WERI-Rb-1 (cell line): Measurements from ENCODE around the gene C10orf67.

Source experiments
- DNase-seq: peaks from one replicate; pipeline ENCODE4 v3.0.0-alpha.2; 2020
- H3K27ac ChIP-seq: fragments of 250-450 bp; sonication (Bioruptor Pico); 2 replicates; pipeline ENCODE4 v1.5.1; 2020; ENCODE audit warnings: mild to moderate bottlenecking, moderate library complexity
- H3K27me3 ChIP-seq: fragments of 250-450 bp; sonication (Bioruptor Pico); 2 replicates; pipeline ENCODE4 v1.5.1; 2021; ENCODE audit warnings: mild to moderate bottlenecking, low read depth, moderate library complexity; ENCODE audit not compliant: insufficient read depth, severe bottlenecking
- H3K36me3 ChIP-seq: fragments of 250-450 bp; sonication (Bioruptor Pico); 2 replicates; pipeline ENCODE4 v1.5.1; 2020; ENCODE audit warnings: mild to moderate bottlenecking, moderate library complexity
- H3K4me3 ChIP-seq: 2 replicates; pipeline ENCODE4 v1.5.1; 2011; ENCODE audit warnings: low read depth, mild to moderate bottlenecking, control low read depth, low read length
- H3K9me3 ChIP-seq: fragments of 250-450 bp; sonication (Bioruptor Pico); 2 replicates; pipeline ENCODE4 v1.5.1; 2021; ENCODE audit warnings: mild to moderate bottlenecking, moderate library complexity; ENCODE audit not compliant: severe bottlenecking
- TF ChIP-seq, protein P1 (sequence below): IDR thresholded peaks from 2 replicates; pipeline ENCODE4 v1.5.1; 2011; ENCODE audit warnings: low read depth, mild to moderate bottlenecking, control low read depth, inconsistent platforms, low read length

Gene C10orf67

GRCh38 chr10:23363793-23364135 lies 19.2 kb upstream of the C10orf67 start:
- Histone ChIP-seq H3K27ac (no peak overlapping the region), H3K4me3 (no peak overlapping the region), H3K36me3 (no peaks in the 10 kb centered on the region), H3K27me3 (no peaks in the 10 kb centered on the region), H3K9me3 (no peaks in the 10 kb centered on the region)
- DNase-seq, result no peak
- TF ChIP-seq, protein P1, sequence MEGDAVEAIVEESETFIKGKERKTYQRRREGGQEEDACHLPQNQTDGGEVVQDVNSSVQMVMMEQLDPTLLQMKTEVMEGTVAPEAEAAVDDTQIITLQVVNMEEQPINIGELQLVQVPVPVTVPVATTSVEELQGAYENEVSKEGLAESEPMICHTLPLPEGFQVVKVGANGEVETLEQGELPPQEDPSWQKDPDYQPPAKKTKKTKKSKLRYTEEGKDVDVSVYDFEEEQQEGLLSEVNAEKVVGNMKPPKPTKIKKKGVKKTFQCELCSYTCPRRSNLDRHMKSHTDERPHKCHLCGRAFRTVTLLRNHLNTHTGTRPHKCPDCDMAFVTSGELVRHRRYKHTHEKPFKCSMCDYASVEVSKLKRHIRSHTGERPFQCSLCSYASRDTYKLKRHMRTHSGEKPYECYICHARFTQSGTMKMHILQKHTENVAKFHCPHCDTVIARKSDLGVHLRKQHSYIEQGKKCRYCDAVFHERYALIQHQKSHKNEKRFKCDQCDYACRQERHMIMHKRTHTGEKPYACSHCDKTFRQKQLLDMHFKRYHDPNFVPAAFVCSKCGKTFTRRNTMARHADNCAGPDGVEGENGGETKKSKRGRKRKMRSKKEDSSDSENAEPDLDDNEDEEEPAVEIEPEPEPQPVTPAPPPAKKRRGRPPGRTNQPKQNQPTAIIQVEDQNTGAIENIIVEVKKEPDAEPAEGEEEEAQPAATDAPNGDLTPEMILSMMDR, result no peak

- no peak for DNase-seq
- H3K27me3 ChIP-seq, result no peaks in the 10 kb centered on the region
- no peaks in the 10 kb centered on the region for H3K9me3 ChIP-seq
- TF ChIP-seq, protein P1, result no peak
- no peak overlapping the region for H3K27ac ChIP-seq
- H3K36me3 ChIP-seq, result no peaks in the 10 kb centered on the region
- H3K4me3 ChIP-seq, result no peak overlapping the region
Observed at GRCh38 chr10:23362879-23363792, 18.5 kb upstream of the C10orf67 start.

DNA sequence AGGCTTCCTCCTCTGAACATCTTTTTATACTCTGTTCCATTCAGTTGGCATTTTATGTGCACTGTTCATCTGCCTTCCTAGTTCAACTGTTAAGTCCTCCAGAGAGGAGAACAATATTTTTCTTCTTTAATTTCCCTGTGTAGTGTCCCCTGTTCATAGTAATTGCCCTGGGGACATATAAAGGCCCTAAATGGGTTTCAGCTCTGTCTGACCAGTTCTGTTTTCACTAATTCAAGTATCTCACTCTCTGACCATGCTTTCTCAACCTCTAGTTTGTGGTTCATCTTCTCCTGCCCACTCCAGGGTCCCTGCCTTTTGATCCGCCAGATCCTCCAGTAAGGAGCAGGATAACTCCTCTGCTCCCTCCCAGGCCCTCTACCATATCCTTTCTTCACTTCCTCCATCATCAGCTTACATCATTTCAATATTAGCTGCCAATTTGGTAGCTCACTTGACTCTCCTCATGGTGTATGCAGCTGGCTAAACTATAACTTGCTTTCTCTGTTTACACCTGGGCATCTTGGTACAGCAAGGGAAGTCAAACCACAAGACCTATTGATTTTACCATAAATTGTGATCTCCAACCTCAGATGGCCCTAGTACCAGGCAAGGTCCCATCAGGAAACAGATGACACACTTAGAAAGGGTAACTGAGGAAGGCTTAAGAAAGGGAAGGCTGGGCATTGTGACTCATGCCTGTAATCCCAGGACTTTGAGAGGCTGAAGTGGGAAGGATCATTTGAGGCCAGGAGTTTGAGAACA lies 17.7 kb upstream of the C10orf67 start:
- TF ChIP-seq, protein P1, result no peak
- DNase-seq, result no peak
- no peaks in the 10 kb centered on the region for H3K9me3 ChIP-seq
- H3K27ac ChIP-seq, result no peak overlapping the region
- no peaks in the 10 kb centered on the region for H3K36me3 ChIP-seq
- H3K27me3 ChIP-seq, result no peaks in the 10 kb centered on the region
- H3K4me3 ChIP-seq, result no peak overlapping the region

GRCh38 chr10:23361665-23362064 lies 17.1 kb upstream of the C10orf67 start:
- Histone ChIP-seq H3K9me3 (no peaks in the 10 kb centered on the region), H3K4me3 (no peak overlapping the region), H3K27ac (no peak overlapping the region), H3K36me3 (no peaks in the 10 kb centered on the region), H3K27me3 (no peaks in the 10 kb centered on the region)
- TF ChIP-seq, protein P1, result no peak
- DNase-seq, result no peak

GRCh38 chr10:23359692-23360380 lies 15.2 kb upstream of the C10orf67 start:
- no peak overlapping the region for H3K4me3 ChIP-seq
- H3K9me3 ChIP-seq, result no peaks in the 10 kb centered on the region
- no peaks in the 10 kb centered on the region for H3K27me3 ChIP-seq
- no peaks in the 10 kb centered on the region for H3K36me3 ChIP-seq
- no peak overlapping the region for H3K27ac ChIP-seq
- no peak for DNase-seq
- TF ChIP-seq, protein P1, result no peak
